Spleen (tissue), 11 donors: ENCODE data around the gene IDH2. TPM values are rescaled to one million over a fixed set of nuclear protein-coding genes. Genes with fewer than 3 reads are reported as not detected.

Source experiments
- DNase-seq: peaks from one replicate; pipeline ENCODE4 v3.0.0-alpha.2; 2020
- H3K27ac ChIP-seq, 8 donors: fragments of 200-600 bp; sonication (generic) in 7 of 8; 1 replicate in 4 of 8; 2 replicates in 4 of 8; pipeline versions ENCODE4 v1.5.0 to v1.8.0; 2016 to 2021; ENCODE audit warnings: inconsistent platforms in 4 of 8, mild to moderate bottlenecking in 4 of 8, moderate library complexity in 1 of 8
- H3K27me3 ChIP-seq, 7 donors: fragments of 200-600 bp; sonication (generic) in 6 of 7; replicated peaks in 1 of 7; 1 replicate in 4 of 7; 2 replicates in 3 of 7; pipeline versions ENCODE4 v1.5.0 to v1.8.0; 2016 to 2021; ENCODE audit warnings: inconsistent platforms in 3 of 7, mild to moderate bottlenecking in 1 of 7
- H3K36me3 ChIP-seq, 6 donors: fragments of 200-600 bp; sonication (generic) in 5 of 6; 1 replicate in 4 of 6; 2 replicates in 2 of 6; pipeline versions ENCODE4 v1.5.0 to v1.8.0; 2016 to 2021; ENCODE audit warnings: inconsistent platforms in 2 of 6
- H3K4me1 ChIP-seq, 6 donors: fragments of 200-600 bp; sonication (generic) in 5 of 6; 1 replicate in 3 of 6; 2 replicates in 3 of 6; pipeline versions ENCODE4 v1.5.0 to v1.8.0; 2016 to 2021; ENCODE audit warnings: inconsistent platforms in 3 of 6
- H3K4me3 ChIP-seq, 8 donors: fragments of 200-600 bp; sonication (generic) in 7 of 8; 1 replicate in 4 of 8; 2 replicates in 4 of 8; pipeline versions ENCODE4 v1.5.0 to v1.8.0; 2016 to 2021; ENCODE audit warnings: inconsistent platforms in 4 of 8, mild to moderate bottlenecking in 4 of 8, moderate library complexity in 2 of 8
- H3K9me3 ChIP-seq, 8 donors: fragments of 200-600 bp; sonication (generic) in 7 of 8; 1 replicate in 4 of 8; 2 replicates in 4 of 8; pipeline versions ENCODE4 v1.5.0 to v1.8.0; 2016 to 2021; ENCODE audit warnings: inconsistent platforms in 4 of 8
- CTCF ChIP-seq, 11 experiments: fragments of 200-600 bp in 7 of 11; fragments of 450-650 bp in 4 of 11; sonication (generic) in 4 of 11; IDR thresholded peaks in 8 of 11; conservative IDR thresholded peaks in 3 of 11; 1 replicate in 7 of 11; 2 replicates in 4 of 11; pipeline versions ENCODE4 v1.4.0 to v1.8.0; 2016 to 2021; ENCODE audit warnings: antibody characterized with exemption in 11 of 11, inconsistent platforms in 4 of 11, mild to moderate bottlenecking in 1 of 11
- POLR2A ChIP-seq, 3 donors: fragments of 450-650 bp; IDR thresholded peaks; one replicate each; pipeline ENCODE4 v1.5.1; 2017; ENCODE audit warnings: antibody characterized with exemption in 3 of 3, mild to moderate bottlenecking in 1 of 3
- POLR2AphosphoS5 ChIP-seq, 3 donors: sonication (generic); formaldehyde crosslinking; IDR thresholded peaks; one replicate each; pipeline ENCODE4 v1.5.1; 2017; ENCODE audit warnings: antibody characterized with exemption in 3 of 3
- WGBS, 5 donors: extraction: QIAGEN DNeasy Blood & Tissue Kit in 3 of 5; methylation state at CpG; one replicate each; pipeline versions ENCODE4 v1.1.5 to v1.1.7; 2013 to 2018; 5-methylcytosine and 5-hydroxymethylcytosine counted together
- intact Hi-C: fragments of 100-400 bp; cut with DNase I; formaldehyde crosslinking; loops from one replicate; pipeline ENCODE4 v1.15.0; 2023; ENCODE audit warnings: low total_unique reads
- polyA plus RNA-seq, 3 donors: library from polyadenylated mRNA; stranded (reverse); fragments of 200-250 nt; gene quantifications; one replicate each; pipeline ENCODE4 v1.2.1, GENCODE V29; 2013
- total RNA-seq, 7 donors: library from RNA; depleted of rRNA in 3 of 7; stranded (reverse); fragments of >200 nt in 3 of 7; fragmentation: NEBNext Ultra II Directional in 4 of 7; extraction: Animal tissue kit (Norgen Biotek cat#: 25700) in 4 of 7; gene quantifications; one replicate each; pipeline versions ENCODE4 v1.1.0 to v1.2.1, GENCODE V29; 2016 to 2021
- donor health status: healthy with polysubstance abuse.
- donor health status: DM: no; HTN: no; CAD: no; lungs with moderate emphysema.
- donor health status: DM: no; HTN: no; CAD: no.
- donor health status: Bipolar disorder and iron deficiency.
- donor health status: healthy.
- donor health status: DM: no; HTN: no; CAD: no.
- donor health status: DM: yes; HTN: yes; CAD: no.

IDH2 gene
- total and polyA plus RNA-seq, 10 donors: 36.4 to 70.9 (median 53.0) TPM

- H3K4me3 ChIP-seq: no peak overlapping the region
- no peak overlapping the region for H3K27ac ChIP-seq
- TF ChIP-seq CTCF (IDR thresholded peaks at IDR 0.05 in 8 of 11, conservative IDR thresholded peaks at IDR 0.05 in 3 of 11) (no peak), POLR2A (IDR thresholded peaks at IDR 0.05) (no peak), POLR2AphosphoS5 (IDR thresholded peaks at IDR 0.05) (no peak)
- no peaks in the 10 kb centered on the region for H3K27me3 ChIP-seq
- peaks cover 0 to 99% (median 68%) of the 10 kb centered on the region in 6 donors for H3K36me3 ChIP-seq
- no peaks in the 10 kb centered on the region for H3K9me3 ChIP-seq
- 91 to 98% (median 93%) methylated on average over 6 of the region's 6 CpGs for WGBS, 5 donors
- intact Hi-C loops: no loop called here
- no peak for DNase-seq
- H3K4me1 ChIP-seq: peaks cover 0 to 4% (median under 1%) of the 10 kb centered on the region in 6 donors
Observed at GRCh38 chr15:90076716-90077115, 25.6 kb downstream of the IDH2 start.

GRCh38 chr15:90075420-90076289 lies 26.6 kb downstream of the IDH2 start:
- peaks cover 0 to 89% (median 62%) of the 10 kb centered on the region in 6 donors for H3K36me3 ChIP-seq
- TF ChIP-seq POLR2AphosphoS5 (IDR thresholded peaks at IDR 0.05) (no peak), CTCF (IDR thresholded peaks at IDR 0.05 in 8 of 11, conservative IDR thresholded peaks at IDR 0.05 in 3 of 11) (no peak), POLR2A (IDR thresholded peaks at IDR 0.05) (no peak)
- H3K4me3 ChIP-seq: no peak overlapping the region
- peak overlapping the region in 1 of 8 donors; percentile 30 for H3K27ac ChIP-seq
- DNase-seq: no peak
- no peaks in the 10 kb centered on the region for H3K27me3 ChIP-seq
- peaks cover 3 to 12% (median 8%) of the 10 kb centered on the region in 6 donors for H3K4me1 ChIP-seq
- WGBS, 5 donors: 67 to 85% (median 82%) methylated on average over 11 to 13 of the region's 13 CpGs
- H3K9me3 ChIP-seq: no peaks in the 10 kb centered on the region
- intact Hi-C loops: no loop called here

- TF ChIP-seq POLR2AphosphoS5 (IDR thresholded peaks at IDR 0.05): no peak
- no peak for TF ChIP-seq CTCF (IDR thresholded peaks at IDR 0.05 in 8 of 11, conservative IDR thresholded peaks at IDR 0.05 in 3 of 11)
- no peak for TF ChIP-seq POLR2A (IDR thresholded peaks at IDR 0.05)
- intact Hi-C loops: loop anchor here (5.0 kb wide), 1 partner anchor 178 kb away; no protein-coding TSS in a partner anchor
- Histone ChIP-seq H3K4me3 (no peak overlapping the region), H3K36me3 (peaks cover 0 to 81% (median 54%) of the 10 kb centered on the region in 6 donors), H3K27me3 (no peaks in the 10 kb centered on the region), H3K9me3 (no peaks in the 10 kb centered on the region), H3K27ac (peak overlapping the region in 1 of 8 donors; percentile 30), H3K4me1 (peaks cover 3 to 19% (median 15%) of the 10 kb centered on the region in 6 donors)
- WGBS, 5 donors: 80 to 93% (median 89%) methylated on average over 5 of the region's 5 CpGs
- DNase-seq: no peak
Observed at GRCh38 chr15:90074916-90075315, 27.4 kb downstream of the IDH2 start.

GRCh38 chr15:90074023-90074422 lies 28.2 kb downstream of the IDH2 start:
- Histone ChIP-seq H3K36me3 (peaks cover 0 to 80% (median 46%) of the 10 kb centered on the region in 6 donors), H3K4me1 (peaks cover 3 to 28% (median 21%) of the 10 kb centered on the region in 6 donors), H3K27ac (no peak overlapping the region), H3K9me3 (no peaks in the 10 kb centered on the region), H3K4me3 (no peak overlapping the region), H3K27me3 (no peaks in the 10 kb centered on the region)
- TF ChIP-seq POLR2A (IDR thresholded peaks at IDR 0.05) (no peak), POLR2AphosphoS5 (IDR thresholded peaks at IDR 0.05) (peak in 2 of 3 donors; percentile 29 to 50), CTCF (IDR thresholded peaks at IDR 0.05 in 8 of 11, conservative IDR thresholded peaks at IDR 0.05 in 3 of 11) (no peak)
- DNase-seq: no peak
- 85 to 94% (median 91%) methylated on average over 12 of the region's 12 CpGs for WGBS, 5 donors
- intact Hi-C loops: loop anchor here (5.0 kb wide), 1 partner anchor 177 kb away; no protein-coding TSS in a partner anchor
